Osteoblast (primary cell): Measurements from ENCODE around the gene NOX5. TPM values are rescaled to one million over a fixed set of nuclear protein-coding genes. Genes with fewer than 3 reads are reported as not detected.

Experiments used
- DNase-seq: peaks from one replicate; pipeline ENCODE4 v3.0.0; 2011; ENCODE audit warnings: low spot score, mixed read lengths; ENCODE audit not compliant: insufficient read length; ENCODE audit errors: missing footprints
- H2AFZ ChIP-seq: 2 replicates; pipeline ENCODE4 v1.6.0; 2011; ENCODE audit warnings: mild to moderate bottlenecking, low read length
- H3K27ac ChIP-seq: 2 replicates; pipeline ENCODE4 v1.5.1; 2011; ENCODE audit warnings: mild to moderate bottlenecking, low read depth, low read length, moderate library complexity
- H3K27me3 ChIP-seq: 2 replicates; pipeline ENCODE4 v1.6.0; 2012; ENCODE audit warnings: mild to moderate bottlenecking, control low read depth, inconsistent platforms, low read length, moderate library complexity; ENCODE audit not compliant: insufficient read depth
- H3K36me3 ChIP-seq: 2 replicates; pipeline ENCODE4 v1.5.1; 2011; ENCODE audit warnings: mild to moderate bottlenecking, low read length, control low read depth, moderate library complexity; ENCODE audit not compliant: insufficient read depth
- H3K4me1 ChIP-seq: 2 replicates; pipeline ENCODE4 v1.5.1; 2011; ENCODE audit warnings: mild to moderate bottlenecking, low read length, control low read depth, moderate library complexity; ENCODE audit not compliant: insufficient read depth
- H3K4me2 ChIP-seq: 2 replicates; pipeline ENCODE4 v1.6.0; 2011; ENCODE audit warnings: mild to moderate bottlenecking, low read length; ENCODE audit not compliant: insufficient read depth
- H3K4me3 ChIP-seq: fragments of 200-600 bp; sonication (generic); 3 replicates; pipeline ENCODE4 v1.5.1; 2012; ENCODE audit warnings: mild to moderate bottlenecking, low read length, inconsistent platforms; ENCODE audit not compliant: insufficient read depth
- H3K79me2 ChIP-seq: 2 replicates; pipeline ENCODE4 v1.6.0; 2012; ENCODE audit warnings: mild to moderate bottlenecking, low read length, control low read depth, inconsistent platforms; ENCODE audit not compliant: insufficient read depth
- H3K9me3 ChIP-seq: 2 replicates; pipeline ENCODE4 v1.5.1; 2011; ENCODE audit warnings: low read depth, low read length, control low read depth
- H4K20me1 ChIP-seq: 2 replicates; pipeline ENCODE4 v1.6.0; 2012; ENCODE audit warnings: mild to moderate bottlenecking, low read length, control low read depth; ENCODE audit not compliant: insufficient read depth
- CTCF ChIP-seq: IDR thresholded peaks from 2 replicates; pipeline ENCODE4 v1.5.1; 2011; ENCODE audit warnings: mild to moderate bottlenecking, low read depth, low read length, moderate library complexity; ENCODE audit errors: extremely low read depth
- total RNA-seq: library from RNA; depleted of rRNA; stranded (reverse); fragments of >200 nt; gene quantifications from 2 replicates; pipeline ENCODE4 v1.2.3, GENCODE V29; 2012

The NOX5 gene
- total RNA-seq, 1 donor: 0.36 TPM

GRCh38 chr15:69013726-69014406 is 629 bp upstream of the NOX5 start:
- no peak for DNase-seq
- no peaks in the 10 kb centered on the region for H3K36me3 ChIP-seq
- no peak overlapping the region for H3K4me3 ChIP-seq
- H3K27ac ChIP-seq: no peak overlapping the region
- H3K9me3 ChIP-seq: no peaks in the 10 kb centered on the region
- no peaks in the 10 kb centered on the region for H3K27me3 ChIP-seq
- H3K79me2 ChIP-seq: no peaks in the 10 kb centered on the region
- H3K4me2 ChIP-seq: no peak overlapping the region
- no peaks in the 10 kb centered on the region for H4K20me1 ChIP-seq
- no peak overlapping the region for H2AFZ ChIP-seq
- TF ChIP-seq CTCF: no peak
- peaks cover 11% of the 10 kb centered on the region for H3K4me1 ChIP-seq

DNA sequence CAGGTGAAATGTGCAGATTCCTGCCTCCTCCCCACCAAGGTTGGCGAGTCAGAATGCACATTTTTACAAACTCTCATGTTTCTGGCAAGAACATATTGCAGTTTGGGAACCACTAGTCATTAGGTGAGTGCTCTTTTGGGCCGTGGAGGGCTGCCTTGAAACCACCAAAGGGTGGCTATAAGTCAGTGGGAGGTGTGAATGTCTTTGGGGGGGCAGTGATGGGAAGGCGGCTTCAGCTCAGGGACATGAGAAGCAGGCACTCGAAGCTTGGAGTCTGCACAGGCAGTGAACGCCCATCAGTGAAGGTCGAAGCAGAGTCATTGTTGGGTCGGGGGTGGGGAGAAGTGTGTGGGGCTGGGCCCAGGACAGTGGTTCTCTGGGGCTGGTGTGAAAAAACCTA is 1.1 kb downstream of the NOX5 start:
- H3K27ac ChIP-seq: no peak overlapping the region
- no peak overlapping the region for H3K4me2 ChIP-seq
- no peak for TF ChIP-seq CTCF

DNA sequence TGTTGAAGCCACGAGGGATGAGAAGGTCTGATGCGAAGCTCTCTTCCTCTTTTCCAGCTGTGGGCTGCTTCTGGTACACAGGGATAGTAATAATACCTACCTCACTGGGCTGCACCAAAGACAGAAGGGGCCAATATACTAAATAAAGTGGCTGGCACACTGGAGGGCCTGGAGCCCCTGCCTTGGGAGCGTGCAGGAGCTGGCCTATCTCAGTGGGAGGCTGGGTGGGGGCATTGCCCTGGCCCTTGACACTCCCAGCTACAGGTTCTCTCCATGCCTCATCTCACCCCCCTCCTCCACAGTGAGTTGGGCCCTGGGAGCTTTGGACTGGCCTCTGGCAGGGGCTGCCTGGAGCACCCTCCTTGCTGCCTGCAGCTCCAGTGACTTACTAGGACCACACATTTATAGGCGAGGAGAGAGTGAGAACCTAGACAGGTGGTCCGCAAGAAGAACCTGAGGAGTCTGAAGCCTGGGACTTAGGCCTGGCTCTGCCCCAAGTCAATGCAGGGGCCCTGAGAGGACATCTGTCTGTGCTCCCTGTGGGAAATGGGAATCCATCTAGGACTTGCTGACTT is 1.6 kb downstream of the NOX5 start:
- H3K27ac ChIP-seq: no peak overlapping the region
- no peaks in the 10 kb centered on the region for H3K27me3 ChIP-seq
- H3K4me2 ChIP-seq: no peak overlapping the region
- peaks cover 11% of the 10 kb centered on the region for H3K4me1 ChIP-seq
- no peaks in the 10 kb centered on the region for H3K9me3 ChIP-seq
- no peak for DNase-seq
- H3K79me2 ChIP-seq: no peaks in the 10 kb centered on the region
- no peak overlapping the region for H2AFZ ChIP-seq
- H3K4me3 ChIP-seq: no peak overlapping the region
- H3K36me3 ChIP-seq: no peaks in the 10 kb centered on the region
- no peaks in the 10 kb centered on the region for H4K20me1 ChIP-seq
- TF ChIP-seq CTCF: no peak

More for the DNA sequence above, 1.1 kb downstream of the NOX5 start:
- Histone ChIP-seq H3K4me1 (peaks cover 11% of the 10 kb centered on the region), H4K20me1 (no peaks in the 10 kb centered on the region), H3K27me3 (no peaks in the 10 kb centered on the region), H3K4me3 (no peak overlapping the region), H3K9me3 (no peaks in the 10 kb centered on the region), H3K79me2 (no peaks in the 10 kb centered on the region), H3K36me3 (no peaks in the 10 kb centered on the region), H2AFZ (no peak overlapping the region)
- no peak for DNase-seq

DNA sequence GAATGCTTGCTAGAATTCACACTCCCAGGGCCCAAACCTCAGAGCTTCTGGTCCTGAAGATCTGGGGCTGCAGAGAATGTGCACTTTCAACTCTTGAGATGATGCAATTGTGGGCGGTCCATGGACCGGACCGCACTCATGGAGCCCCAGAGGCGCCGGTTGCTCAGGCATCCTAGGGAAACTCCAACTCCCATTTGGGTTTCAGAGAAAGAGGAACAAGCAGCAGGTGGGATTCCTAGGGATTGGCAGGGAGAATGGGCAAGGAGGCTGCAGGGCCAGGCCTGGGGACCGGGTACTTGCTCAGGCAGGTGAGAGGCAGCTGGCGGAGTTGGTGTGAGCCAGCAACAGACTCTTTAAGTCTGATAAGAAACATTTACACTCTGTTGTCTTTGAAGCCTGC is 3.5 kb downstream of the NOX5 start:
- Histone ChIP-seq H3K4me3 (no peak overlapping the region), H3K9me3 (no peaks in the 10 kb centered on the region), H3K36me3 (no peaks in the 10 kb centered on the region), H3K27ac (no peak overlapping the region), H4K20me1 (no peaks in the 10 kb centered on the region), H3K79me2 (no peaks in the 10 kb centered on the region), H3K4me2 (no peak overlapping the region), H3K27me3 (no peaks in the 10 kb centered on the region), H3K4me1 (peaks cover 11% of the 10 kb centered on the region), H2AFZ (no peak overlapping the region)
- TF ChIP-seq CTCF: no peak
- no peak for DNase-seq
